ENCODE results near the gene ZNF296.

Gene ZNF296

GRCh38 chr19:45038931-45039893 lies 37.1 kb downstream of the ZNF296 start, which contains the start of gene CLASRP:
TSS of gene CLASRP (plus strand) at chr19:45039045. CDS start at chr19:45040213, 1,168 bp downstream.
- ATAC-seq, result peak; percentile 97
- 0 out of 2 replicates have a peak, but pooled peaks have one; percentile 45 for TF ChIP-seq TSHZ2 (CRISPR knock-in tag; IDR thresholded peaks at IDR 0.05)
- TF ChIP-seq CSDC2 (CRISPR knock-in tag; IDR thresholded peaks at IDR 0.05), result 0 out of 2 replicates have a peak, but pooled peaks have one; percentile 23
- TF ChIP-seq RARB (CRISPR knock-in tag; IDR thresholded peaks at IDR 0.05), result 0 out of 2 replicates have a peak, but pooled peaks have one; percentile 21
- no peak for TF ChIP-seq ZFP30 (CRISPR knock-in tag; IDR thresholded peaks at IDR 0.05)

- TF ChIP-seq ZNF70 (CRISPR knock-in tag; IDR thresholded peaks at IDR 0.05), result no peak
- TF ChIP-seq TSHZ2 (CRISPR knock-in tag; IDR thresholded peaks at IDR 0.05), result no peak
- ATAC-seq, result no peak
These were observed 38.7 kb downstream of the ZNF296 start for GRCh38 chr19:45037393-45038169.

GRCh38 chr19:45035755-45036154 lies 40.5 kb downstream of the ZNF296 start:
- no peak for TF ChIP-seq PATZ1 (CRISPR knock-in tag; IDR thresholded peaks at IDR 0.05; ENCODE audit: borderline replicate concordance)
- no peak for TF ChIP-seq ARNTL (CRISPR knock-in tag; IDR thresholded peaks at IDR 0.05; ENCODE audit: borderline replicate concordance, low read depth)
- ATAC-seq, result no peak

GRCh38 chr19:45032421-45032820 lies 43.9 kb downstream of the ZNF296 start:
- no peak for TF ChIP-seq BACH2 (CRISPR knock-in tag; IDR thresholded peaks at IDR 0.05; ENCODE audit: borderline replicate concordance)
- TF ChIP-seq RARB (CRISPR knock-in tag; IDR thresholded peaks at IDR 0.05), result no peak
- no peak for TF ChIP-seq POU6F1 (CRISPR knock-in tag; IDR thresholded peaks at IDR 0.05; ENCODE audit: borderline replicate concordance, low read depth)
- TF ChIP-seq PPARA (CRISPR knock-in tag; IDR thresholded peaks at IDR 0.05; ENCODE audit: borderline replicate concordance), result no peak
- TF ChIP-seq ZC3H10 (CRISPR knock-in tag; IDR thresholded peaks at IDR 0.05), result no peak
- no peak for ATAC-seq

GRCh38 chr19:45030825-45031224 lies 45.5 kb downstream of the ZNF296 start:
- no peak for ATAC-seq
- TF ChIP-seq PATZ1 (CRISPR knock-in tag; IDR thresholded peaks at IDR 0.05; ENCODE audit: borderline replicate concordance), result no peak
- TF ChIP-seq ZNF8 (CRISPR knock-in tag; IDR thresholded peaks at IDR 0.05), result no peak
- TF ChIP-seq ZFP3 (CRISPR knock-in tag; IDR thresholded peaks at IDR 0.05), result no peak
- TF ChIP-seq SNAI2 (CRISPR knock-in tag; IDR thresholded peaks at IDR 0.05), result no peak
- no peak for TF ChIP-seq ISL1 (CRISPR knock-in tag; IDR thresholded peaks at IDR 0.05)
- TF ChIP-seq TSHZ2 (CRISPR knock-in tag; IDR thresholded peaks at IDR 0.05), result no peak
- no peak for TF ChIP-seq CSDC2 (CRISPR knock-in tag; IDR thresholded peaks at IDR 0.05)
- no peak for TF ChIP-seq GLIS3 (CRISPR knock-in tag; IDR thresholded peaks at IDR 0.05)
- TF ChIP-seq ESRRG (CRISPR knock-in tag; IDR thresholded peaks at IDR 0.05), result no peak
- TF ChIP-seq PPARA (CRISPR knock-in tag; IDR thresholded peaks at IDR 0.05; ENCODE audit: borderline replicate concordance), result no peak

Measured in SK-N-SH treated with all-trans-retinoic acid at 6 μM for 48 hours (cell line).